GM21619 (cell line): ENCODE data around the gene NKX2-4.

Experiments
- ATAC-seq: cut with Tn5 transposase; IDR thresholded peaks from one replicate; pipeline ENCODE4 v1.9.1; 2021; ENCODE audit not compliant: unreplicated experiment

The NKX2-4 gene

DNA sequence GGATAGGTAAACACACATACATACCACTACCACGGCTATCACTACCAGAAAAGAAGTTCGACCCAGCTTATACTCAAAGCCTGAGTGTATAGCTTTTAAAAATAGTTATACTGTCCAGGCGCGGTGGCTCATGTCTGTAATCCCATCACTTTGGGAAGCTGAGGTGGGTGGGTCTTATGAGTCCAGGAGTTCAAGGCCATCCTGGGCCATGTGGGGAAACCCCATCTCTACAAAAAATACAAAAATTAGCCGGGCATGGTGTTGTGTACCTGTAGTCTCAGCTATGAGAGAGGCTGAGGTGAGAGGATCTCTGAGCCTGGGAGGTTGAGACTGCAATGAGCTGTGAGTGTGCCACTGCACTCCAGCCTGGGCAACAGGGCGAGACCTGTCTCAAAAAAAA, 32.9 kb downstream of the NKX2-4 start:
- no peak for ATAC-seq

- no peak for ATAC-seq
Measured at GRCh38 chr20:21361266-21361665, 36.1 kb downstream of the NKX2-4 start.

DNA sequence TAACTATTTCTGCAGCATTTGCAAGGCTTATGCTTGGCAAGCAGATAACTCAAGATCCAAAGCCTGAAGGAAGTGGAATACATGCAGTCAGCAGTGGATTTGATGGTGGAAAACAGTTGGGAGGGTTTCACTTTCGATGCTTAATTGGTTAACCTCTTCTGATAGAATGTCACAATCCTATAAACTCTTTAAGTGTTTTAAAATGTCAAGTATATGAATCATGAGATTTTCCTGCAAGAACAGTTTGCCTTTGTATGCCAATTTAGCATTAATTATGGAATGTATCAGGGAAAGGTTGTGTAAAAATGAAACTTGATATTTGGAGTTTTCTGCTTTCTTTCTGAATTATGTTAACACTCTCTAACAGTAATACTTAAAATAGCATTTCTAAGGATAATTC, 36.6 kb downstream of the NKX2-4 start:
- ATAC-seq = no peak

DNA sequence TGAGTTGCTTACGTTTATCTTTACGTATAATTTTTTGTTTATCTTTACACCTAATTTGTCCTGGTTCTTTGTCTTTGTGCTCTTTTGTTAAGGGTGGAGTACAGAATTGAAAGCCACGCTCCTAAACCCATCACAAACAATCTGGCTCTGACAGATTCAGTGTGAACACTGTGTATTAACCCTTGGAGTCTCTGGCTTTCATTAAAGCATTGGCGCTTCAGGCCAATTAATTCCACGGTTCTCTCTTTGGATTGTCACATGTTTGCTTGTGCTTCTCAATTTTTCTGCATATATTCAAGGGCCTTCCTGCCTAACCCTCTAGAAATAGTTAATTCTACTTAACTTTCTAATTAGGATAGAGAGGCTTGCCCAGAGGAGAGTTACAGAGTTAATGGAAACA, 38.6 kb downstream of the NKX2-4 start:
- ATAC-seq = no peak

- ATAC-seq = no peak
Measured at GRCh38 chr20:21357844-21358243, 39.5 kb downstream of the NKX2-4 start.

DNA sequence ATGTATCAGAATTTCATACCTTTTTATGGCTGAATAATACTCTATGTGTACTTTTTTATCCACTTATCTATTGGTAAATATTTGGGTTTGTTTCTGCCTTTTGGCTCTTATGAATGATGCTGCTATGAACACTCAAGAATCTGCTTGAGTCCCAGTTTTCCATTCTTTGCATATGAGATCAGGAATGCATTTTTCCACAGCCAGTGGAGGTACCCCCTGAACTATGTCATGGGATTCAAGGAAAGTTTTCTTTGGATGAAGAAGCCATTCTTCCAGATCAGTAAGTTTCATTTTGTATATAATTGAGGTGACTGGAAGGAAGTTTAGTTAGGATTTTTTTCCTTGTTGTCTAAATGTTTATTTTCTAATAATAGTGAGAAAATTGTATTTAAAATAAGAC, 40.9 kb downstream of the NKX2-4 start:
- ATAC-seq = no peak

DNA sequence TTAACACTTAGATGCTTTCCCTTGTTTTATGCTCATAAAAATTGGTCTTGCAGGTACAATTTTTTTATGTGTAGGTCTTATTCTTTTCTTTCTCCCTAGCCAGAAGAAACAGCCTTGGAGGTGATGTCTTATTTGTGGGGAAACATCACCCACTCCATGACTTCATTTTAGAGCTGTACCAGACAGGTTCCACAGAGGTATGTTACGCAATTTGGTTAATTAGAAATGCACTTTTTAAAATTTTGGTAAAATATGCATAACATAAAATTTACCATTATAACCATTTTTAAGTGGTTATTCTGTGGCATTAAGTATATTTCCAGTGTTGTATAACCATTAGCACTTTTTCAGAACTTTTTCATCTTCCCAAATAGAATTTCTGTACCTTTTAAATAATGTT, 41.3 kb downstream of the NKX2-4 start:
- ATAC-seq = no peak

GRCh38 chr20:21353236-21353635, 44.1 kb downstream of the NKX2-4 start:
- ATAC-seq = no peak

- no peak for ATAC-seq
Measured at GRCh38 chr20:21352703-21353102, 44.6 kb downstream of the NKX2-4 start.
